SK-N-SH treated with all-trans-retinoic acid at 6 μM for 48 hours (cell line): Measurements from ENCODE around the gene FNDC1.

Experiments used
- ATAC-seq: fragments of 200-7000 bp; cut with Tn5 transposase; 3 replicates; pipeline ENCODE4 v1.9.1; 2020; ENCODE audit warnings: mild to moderate bottlenecking, moderate library complexity
- ARNTL ChIP-seq: fragments of 450-650 bp; formaldehyde crosslinking; IDR thresholded peaks from 2 replicates; pipeline ENCODE4 v1.5.0; 2020; ENCODE audit warnings: low read depth, mild to moderate bottlenecking, moderate library complexity, borderline replicate concordance
- BACH2 ChIP-seq: fragments of 250-450 bp; sonication (Bioruptor Pico); IDR thresholded peaks from 2 replicates; pipeline ENCODE4 v1.9.0; 2021; ENCODE audit warnings: mild to moderate bottlenecking, borderline replicate concordance
- CREB5 ChIP-seq: fragments of 250-450 bp; sonication (Bioruptor Pico); IDR thresholded peaks from 2 replicates; pipeline ENCODE4 v1.5.1; 2020; ENCODE audit warnings: low read depth, mild to moderate bottlenecking, moderate library complexity
- CSDC2 ChIP-seq: fragments of 250-450 bp; sonication (Bioruptor Pico); IDR thresholded peaks from 2 replicates; pipeline ENCODE4 v1.5.0; 2020; ENCODE audit warnings: mild to moderate bottlenecking, moderate library complexity
- CSRNP3 ChIP-seq: fragments of 250-450 bp; sonication (Bioruptor Pico); IDR thresholded peaks from 2 replicates; pipeline ENCODE4 v1.5.1; 2021; ENCODE audit warnings: mild to moderate bottlenecking, moderate library complexity
- ESRRG ChIP-seq: fragments of 250-450 bp; sonication (Bioruptor Pico); IDR thresholded peaks from 2 replicates; pipeline ENCODE4 v1.6.1; 2021; ENCODE audit warnings: mild to moderate bottlenecking
- GLIS3 ChIP-seq: fragments of 250-450 bp; sonication (Bioruptor Pico); IDR thresholded peaks from 2 replicates; pipeline ENCODE4 v1.5.0; 2020; ENCODE audit warnings: mild to moderate bottlenecking, moderate library complexity
- OSR1 ChIP-seq: fragments of 250-450 bp; sonication (Bioruptor Pico); IDR thresholded peaks from 2 replicates; pipeline ENCODE4 v1.8.0; 2022; ENCODE audit warnings: moderate library complexity, mild to moderate bottlenecking, inconsistent platforms
- PATZ1 ChIP-seq: fragments of 250-450 bp; sonication (Bioruptor Pico); IDR thresholded peaks from 2 replicates; pipeline ENCODE4 v1.8.0; 2020; ENCODE audit warnings: mild to moderate bottlenecking, moderate library complexity, borderline replicate concordance
- POU6F1 ChIP-seq: fragments of 250-450 bp; sonication (Bioruptor Pico); IDR thresholded peaks from 2 replicates; pipeline ENCODE4 v1.8.0; 2021; ENCODE audit warnings: low read depth, mild to moderate bottlenecking, moderate library complexity, borderline replicate concordance
- PPARA ChIP-seq: fragments of 250-450 bp; sonication (Bioruptor Pico); IDR thresholded peaks from 2 replicates; pipeline ENCODE4 v1.5.0; 2020; ENCODE audit warnings: mild to moderate bottlenecking, borderline replicate concordance
- RARB ChIP-seq: fragments of 250-450 bp; sonication (Bioruptor Pico); IDR thresholded peaks from 2 replicates; pipeline ENCODE4 v1.8.0; 2021; ENCODE audit warnings: mild to moderate bottlenecking, moderate library complexity
- SNAI2 ChIP-seq: fragments of 250-450 bp; sonication (Bioruptor Pico); IDR thresholded peaks from 2 replicates; pipeline ENCODE4 v1.5.0; 2020; ENCODE audit warnings: mild to moderate bottlenecking, moderate library complexity
- TCF4 ChIP-seq: fragments of 250-450 bp; sonication (Bioruptor Pico); IDR thresholded peaks from 2 replicates; pipeline ENCODE4 v1.8.0; 2021; ENCODE audit warnings: mild to moderate bottlenecking, moderate library complexity, borderline replicate concordance
- TOX ChIP-seq: fragments of 250-450 bp; sonication (Bioruptor Pico); IDR thresholded peaks from 2 replicates; pipeline ENCODE4 v1.8.0; 2021; ENCODE audit warnings: mild to moderate bottlenecking, moderate library complexity, borderline replicate concordance
- ZC3H10 ChIP-seq: fragments of 250-450 bp; sonication (Bioruptor Pico); IDR thresholded peaks from 2 replicates; pipeline ENCODE4 v1.5.1; 2021; ENCODE audit warnings: mild to moderate bottlenecking, moderate library complexity
- ZFP30 ChIP-seq: fragments of 450-650 bp; formaldehyde crosslinking; IDR thresholded peaks from 2 replicates; pipeline ENCODE4 v1.5.0; 2022; ENCODE audit warnings: mild to moderate bottlenecking, moderate library complexity
- ZNF565 ChIP-seq: fragments of 450-650 bp; formaldehyde crosslinking; conservative IDR thresholded peaks from 2 replicates; pipeline ENCODE4 v1.5.0; 2020; ENCODE audit warnings: low read depth, mild to moderate bottlenecking, moderate library complexity
- ZNF70 ChIP-seq: fragments of 450-650 bp; formaldehyde crosslinking; IDR thresholded peaks from 2 replicates; pipeline ENCODE4 v1.5.0; 2020; ENCODE audit warnings: mild to moderate bottlenecking, moderate library complexity
- ZNF8 ChIP-seq: fragments of 450-650 bp; formaldehyde crosslinking; IDR thresholded peaks from 2 replicates; pipeline ENCODE4 v1.5.0; 2020; ENCODE audit warnings: mild to moderate bottlenecking, moderate library complexity
- TF ChIP-seq, protein P1 (sequence below): fragments of 250-450 bp; sonication (Bioruptor Pico); IDR thresholded peaks from 2 replicates; pipeline ENCODE4 v1.5.0; 2020; ENCODE audit warnings: mild to moderate bottlenecking, moderate library complexity

FNDC1 gene

DNA sequence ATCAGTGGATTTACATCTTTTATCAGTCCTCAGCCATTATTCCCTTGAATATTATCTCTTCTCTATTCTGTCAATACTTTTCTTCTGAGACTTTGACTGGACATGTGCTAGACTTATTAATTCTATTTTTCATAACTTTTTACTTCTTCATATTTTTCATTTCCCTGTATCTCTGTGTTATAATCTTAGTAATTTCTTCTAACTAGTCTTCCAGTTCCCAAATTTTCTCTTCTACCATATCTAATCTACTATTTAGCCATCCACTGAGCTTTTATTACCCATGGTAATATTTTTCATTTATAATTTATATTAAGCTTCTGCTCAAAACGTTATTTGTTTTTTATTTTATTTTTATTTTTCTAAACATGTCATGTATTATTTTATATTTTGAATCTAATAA is 13.1 kb upstream of the FNDC1 start:
- no peak for ATAC-seq
- TF ChIP-seq POU6F1 (no peak), ESRRG (CRISPR knock-in tag) (no peak), ZFP30 (CRISPR knock-in tag) (peak; percentile 95)

DNA sequence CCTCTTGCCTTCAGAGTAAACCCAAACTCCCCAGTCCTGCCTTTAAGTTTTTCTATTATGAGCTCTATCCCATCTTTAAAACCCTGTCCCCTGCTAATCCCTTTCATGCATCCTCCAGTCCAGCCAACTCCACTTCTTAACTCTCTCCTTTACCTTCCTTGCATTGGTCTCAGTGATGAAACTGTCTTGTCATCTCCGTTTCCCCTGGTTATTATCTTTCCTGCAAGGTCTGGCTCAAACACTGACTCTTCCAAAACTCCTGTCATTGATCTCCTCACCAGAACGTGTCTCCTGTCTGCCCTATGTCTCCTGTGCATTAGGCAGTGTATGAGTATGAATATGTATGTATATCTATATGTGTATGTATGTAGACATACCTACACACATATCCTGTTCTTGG is 11.8 kb upstream of the FNDC1 start:
- TF ChIP-seq ZNF70 (CRISPR knock-in tag) (no peak), BACH2 (CRISPR knock-in tag) (no peak), TCF4 (CRISPR knock-in tag) (no peak), TOX (CRISPR knock-in tag) (no peak), ESRRG (CRISPR knock-in tag) (no peak), ZC3H10 (no peak), PPARA (no peak), OSR1 (CRISPR knock-in tag) (no peak), RARB (no peak), GLIS3 (CRISPR knock-in tag) (no peak), CSDC2 (CRISPR knock-in tag) (no peak)
- no peak for ATAC-seq

GRCh38 chr6:159161839-159162238 is 7.4 kb upstream of the FNDC1 start:
- TF ChIP-seq ZC3H10 (no peak), TOX (CRISPR knock-in tag) (no peak)
- ATAC-seq, result no peak

GRCh38 chr6:159163901-159164370 is 5.3 kb upstream of the FNDC1 start:
- ATAC-seq, result no peak; the same call in 2 of the 3 replicates
- TF ChIP-seq RARB (no peak), ZFP30 (CRISPR knock-in tag) (no peak), ZNF8 (CRISPR knock-in tag) (no peak), CREB5 (CRISPR knock-in tag) (no peak), ZNF565 (CRISPR knock-in tag) (no peak), TCF4 (CRISPR knock-in tag) (no peak), ZNF70 (CRISPR knock-in tag) (no peak), PPARA (no peak), SNAI2 (no peak), ZC3H10 (no peak), ARNTL (CRISPR knock-in tag) (no peak), GLIS3 (CRISPR knock-in tag) (no peak), CSDC2 (CRISPR knock-in tag) (no peak), TOX (CRISPR knock-in tag) (no peak), PATZ1 (no peak), BACH2 (CRISPR knock-in tag) (no peak), CSRNP3 (CRISPR knock-in tag) (no peak)
- TF ChIP-seq, protein P1, sequence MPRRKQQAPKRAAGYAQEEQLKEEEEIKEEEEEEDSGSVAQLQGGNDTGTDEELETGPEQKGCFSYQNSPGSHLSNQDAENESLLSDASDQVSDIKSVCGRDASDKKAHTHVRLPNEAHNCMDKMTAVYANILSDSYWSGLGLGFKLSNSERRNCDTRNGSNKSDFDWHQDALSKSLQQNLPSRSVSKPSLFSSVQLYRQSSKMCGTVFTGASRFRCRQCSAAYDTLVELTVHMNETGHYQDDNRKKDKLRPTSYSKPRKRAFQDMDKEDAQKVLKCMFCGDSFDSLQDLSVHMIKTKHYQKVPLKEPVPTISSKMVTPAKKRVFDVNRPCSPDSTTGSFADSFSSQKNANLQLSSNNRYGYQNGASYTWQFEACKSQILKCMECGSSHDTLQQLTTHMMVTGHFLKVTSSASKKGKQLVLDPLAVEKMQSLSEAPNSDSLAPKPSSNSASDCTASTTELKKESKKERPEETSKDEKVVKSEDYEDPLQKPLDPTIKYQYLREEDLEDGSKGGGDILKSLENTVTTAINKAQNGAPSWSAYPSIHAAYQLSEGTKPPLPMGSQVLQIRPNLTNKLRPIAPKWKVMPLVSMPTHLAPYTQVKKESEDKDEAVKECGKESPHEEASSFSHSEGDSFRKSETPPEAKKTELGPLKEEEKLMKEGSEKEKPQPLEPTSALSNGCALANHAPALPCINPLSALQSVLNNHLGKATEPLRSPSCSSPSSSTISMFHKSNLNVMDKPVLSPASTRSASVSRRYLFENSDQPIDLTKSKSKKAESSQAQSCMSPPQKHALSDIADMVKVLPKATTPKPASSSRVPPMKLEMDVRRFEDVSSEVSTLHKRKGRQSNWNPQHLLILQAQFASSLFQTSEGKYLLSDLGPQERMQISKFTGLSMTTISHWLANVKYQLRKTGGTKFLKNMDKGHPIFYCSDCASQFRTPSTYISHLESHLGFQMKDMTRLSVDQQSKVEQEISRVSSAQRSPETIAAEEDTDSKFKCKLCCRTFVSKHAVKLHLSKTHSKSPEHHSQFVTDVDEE, result no peak
- TF ChIP-seq, all 23 proteins: peak for 0
